ENCODE measurements around the gene CNDP1.

The CNDP1 gene

DNA sequence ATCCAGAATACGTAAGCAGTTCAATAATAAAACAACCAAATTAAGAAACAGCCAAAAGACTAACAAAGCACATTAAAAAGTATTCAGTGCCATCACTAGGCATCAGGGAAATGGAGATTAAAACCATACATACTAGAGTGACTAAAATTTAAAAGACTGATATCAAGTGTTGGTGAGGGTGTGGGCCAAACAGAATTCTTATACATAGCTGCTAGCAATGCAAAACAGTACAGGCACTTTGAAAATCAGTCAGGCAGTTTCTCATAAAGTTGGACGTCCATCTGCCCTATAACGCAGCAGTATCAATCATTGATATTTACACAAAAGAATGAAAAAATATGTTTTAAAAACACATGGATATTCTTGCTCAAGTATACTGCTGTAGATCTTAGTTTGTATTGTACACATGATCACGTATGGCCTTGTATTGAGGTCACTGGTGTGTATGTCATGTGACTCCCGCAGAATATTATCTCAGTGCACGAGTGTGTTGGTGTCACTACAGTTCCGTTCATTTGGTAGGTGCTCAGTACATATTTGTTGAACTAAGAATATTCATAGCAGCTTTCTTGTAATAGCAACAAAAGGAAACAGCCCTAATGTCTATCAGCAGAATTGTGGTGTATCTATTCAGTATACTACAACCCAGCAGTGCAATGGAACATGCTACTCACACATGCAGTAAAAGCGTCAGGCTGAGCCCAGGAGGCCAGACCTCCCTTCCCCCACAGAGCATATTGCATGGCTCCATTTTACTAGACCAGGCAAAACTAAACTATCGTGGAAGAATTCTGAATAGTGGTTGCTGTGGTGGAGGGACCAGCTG, 92.0 kb downstream of the CNDP1 start:
- no peaks in the 10 kb centered on the region for H3K9me3 ChIP-seq (ENCODE audit: severe bottlenecking)
- no peak overlapping the region for H3K4me3 ChIP-seq (ENCODE audit: severe bottlenecking)
- TF ChIP-seq, protein P1, sequence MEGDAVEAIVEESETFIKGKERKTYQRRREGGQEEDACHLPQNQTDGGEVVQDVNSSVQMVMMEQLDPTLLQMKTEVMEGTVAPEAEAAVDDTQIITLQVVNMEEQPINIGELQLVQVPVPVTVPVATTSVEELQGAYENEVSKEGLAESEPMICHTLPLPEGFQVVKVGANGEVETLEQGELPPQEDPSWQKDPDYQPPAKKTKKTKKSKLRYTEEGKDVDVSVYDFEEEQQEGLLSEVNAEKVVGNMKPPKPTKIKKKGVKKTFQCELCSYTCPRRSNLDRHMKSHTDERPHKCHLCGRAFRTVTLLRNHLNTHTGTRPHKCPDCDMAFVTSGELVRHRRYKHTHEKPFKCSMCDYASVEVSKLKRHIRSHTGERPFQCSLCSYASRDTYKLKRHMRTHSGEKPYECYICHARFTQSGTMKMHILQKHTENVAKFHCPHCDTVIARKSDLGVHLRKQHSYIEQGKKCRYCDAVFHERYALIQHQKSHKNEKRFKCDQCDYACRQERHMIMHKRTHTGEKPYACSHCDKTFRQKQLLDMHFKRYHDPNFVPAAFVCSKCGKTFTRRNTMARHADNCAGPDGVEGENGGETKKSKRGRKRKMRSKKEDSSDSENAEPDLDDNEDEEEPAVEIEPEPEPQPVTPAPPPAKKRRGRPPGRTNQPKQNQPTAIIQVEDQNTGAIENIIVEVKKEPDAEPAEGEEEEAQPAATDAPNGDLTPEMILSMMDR (IDR thresholded peaks at IDR 0.05; ENCODE audit: poor library complexity, severe bottlenecking): no peak
- no peak overlapping the region for H3K27ac ChIP-seq (ENCODE audit: poor library complexity, severe bottlenecking)
- H3K4me1 ChIP-seq (ENCODE audit: insufficient read depth, poor library complexity, severe bottlenecking): no peaks in the 10 kb centered on the region
- ATAC-seq (ENCODE audit: low read depth) (no peak), DNase-seq (ENCODE audit: low spot score) (no peak)
- H3K27me3 ChIP-seq (ENCODE audit: insufficient read depth, poor library complexity, severe bottlenecking): no peaks in the 10 kb centered on the region
- H3K36me3 ChIP-seq (ENCODE audit: low read depth): no peaks in the 10 kb centered on the region; the same call in 1 of the 2 replicates

DNA sequence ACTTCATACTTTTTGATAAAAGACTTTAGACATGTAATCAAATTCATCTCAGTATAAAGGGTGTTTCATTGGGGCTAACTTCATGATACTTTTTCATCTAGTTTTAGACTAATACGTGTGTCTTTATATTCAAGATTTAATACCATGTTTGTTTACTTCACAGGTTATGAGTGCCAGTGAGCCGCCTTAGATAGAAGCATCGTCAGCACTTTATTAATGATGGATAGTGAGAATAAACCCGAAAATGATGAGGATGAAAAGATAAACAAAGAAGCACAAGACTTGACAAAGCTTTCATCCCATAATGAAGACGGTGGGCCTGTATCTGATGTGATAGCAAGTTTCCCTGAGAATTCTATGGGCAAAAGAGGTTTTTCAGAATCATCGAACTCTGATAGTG, 96.5 kb downstream of the CNDP1 start:
- Histone ChIP-seq H3K27ac (ENCODE audit: poor library complexity, severe bottlenecking) (no peak overlapping the region), H3K27me3 (ENCODE audit: insufficient read depth, poor library complexity, severe bottlenecking) (no peaks in the 10 kb centered on the region), H3K4me1 (ENCODE audit: insufficient read depth, poor library complexity, severe bottlenecking) (no peaks in the 10 kb centered on the region), H3K36me3 (ENCODE audit: low read depth) (peaks cover 7% of the 10 kb centered on the region; the same call in 1 of the 2 replicates), H3K4me3 (ENCODE audit: severe bottlenecking) (no peak overlapping the region), H3K9me3 (ENCODE audit: severe bottlenecking) (no peaks in the 10 kb centered on the region)
- TF ChIP-seq, protein P1 (IDR thresholded peaks at IDR 0.05; ENCODE audit: poor library complexity, severe bottlenecking): no peak
- ATAC-seq (ENCODE audit: low read depth) (no peak), DNase-seq (ENCODE audit: low spot score) (no peak)

DNA sequence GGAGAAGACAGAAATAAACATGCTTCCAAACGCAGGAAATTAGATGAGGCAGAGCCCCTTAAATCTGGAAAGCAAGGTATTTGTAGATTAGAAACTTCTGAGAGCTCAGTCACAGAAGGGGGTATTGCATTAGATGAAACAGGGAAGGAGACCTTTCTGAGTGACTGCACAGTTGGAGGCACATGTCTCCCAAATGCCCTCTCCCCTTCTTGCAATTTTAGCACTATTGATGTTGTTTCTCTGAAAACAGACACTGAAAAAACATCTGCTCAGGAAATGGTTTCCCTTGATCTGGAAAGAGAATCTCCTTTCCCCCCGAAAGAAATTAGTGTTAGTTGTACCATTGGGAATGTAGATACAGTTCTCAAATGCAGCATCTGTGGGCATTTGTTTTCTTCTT, 96.9 kb downstream of the CNDP1 start:
- no peak overlapping the region for H3K27ac ChIP-seq (ENCODE audit: poor library complexity, severe bottlenecking)

DNA sequence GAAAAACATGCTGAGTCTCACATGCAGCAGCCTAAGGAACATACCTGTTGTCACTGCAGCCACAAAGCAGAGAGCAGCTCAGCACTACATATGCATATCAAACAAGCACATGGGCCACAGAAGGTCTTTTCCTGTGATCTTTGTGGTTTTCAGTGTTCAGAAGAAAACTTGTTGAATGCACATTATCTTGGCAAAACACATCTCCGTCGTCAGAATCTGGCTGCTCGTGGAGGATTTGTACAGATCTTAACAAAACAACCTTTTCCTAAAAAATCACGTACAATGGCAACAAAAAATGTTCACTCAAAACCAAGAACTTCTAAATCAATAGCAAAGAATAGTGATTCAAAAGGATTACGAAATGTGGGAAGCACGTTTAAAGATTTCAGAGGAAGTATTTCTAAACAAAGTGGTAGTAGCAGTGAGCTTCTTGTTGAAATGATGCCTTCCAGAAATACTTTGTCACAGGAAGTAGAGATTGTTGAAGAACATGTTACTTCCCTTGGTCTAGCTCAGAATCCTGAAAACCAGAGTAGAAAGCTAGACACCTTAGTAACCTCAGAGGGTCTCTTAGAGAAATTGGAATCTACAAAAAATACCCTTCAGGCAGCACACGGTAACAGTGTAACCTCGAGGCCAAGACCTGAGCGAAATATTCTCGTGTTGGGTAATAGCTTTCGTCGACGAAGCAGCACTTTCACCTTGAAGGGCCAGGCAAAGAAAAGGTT, 97.5 kb downstream of the CNDP1 start:
- Histone ChIP-seq H3K27ac (ENCODE audit: poor library complexity, severe bottlenecking) (no peak overlapping the region), H3K9me3 (ENCODE audit: severe bottlenecking) (no peaks in the 10 kb centered on the region), H3K27me3 (ENCODE audit: insufficient read depth, poor library complexity, severe bottlenecking) (no peaks in the 10 kb centered on the region), H3K4me3 (ENCODE audit: severe bottlenecking) (no peak overlapping the region), H3K4me1 (ENCODE audit: insufficient read depth, poor library complexity, severe bottlenecking) (no peaks in the 10 kb centered on the region), H3K36me3 (ENCODE audit: low read depth) (peaks cover 7% of the 10 kb centered on the region; the same call in 1 of the 2 replicates)
- ATAC-seq (ENCODE audit: low read depth): no peak
- TF ChIP-seq, protein P1 (IDR thresholded peaks at IDR 0.05; ENCODE audit: poor library complexity, severe bottlenecking): no peak
- DNase-seq (ENCODE audit: low spot score): no peak

More for the DNA sequence above, 96.9 kb downstream of the CNDP1 start:
- no peaks in the 10 kb centered on the region for H3K27me3 ChIP-seq (ENCODE audit: insufficient read depth, poor library complexity, severe bottlenecking)
- peaks cover 7% of the 10 kb centered on the region; the same call in 1 of the 2 replicates for H3K36me3 ChIP-seq (ENCODE audit: low read depth)
- DNase-seq (ENCODE audit: low spot score): no peak
- ATAC-seq (ENCODE audit: low read depth): no peak
- no peaks in the 10 kb centered on the region for H3K9me3 ChIP-seq (ENCODE audit: severe bottlenecking)
- TF ChIP-seq, protein P1 (IDR thresholded peaks at IDR 0.05; ENCODE audit: poor library complexity, severe bottlenecking): no peak
- H3K4me3 ChIP-seq (ENCODE audit: severe bottlenecking): no peak overlapping the region
- no peaks in the 10 kb centered on the region for H3K4me1 ChIP-seq (ENCODE audit: insufficient read depth, poor library complexity, severe bottlenecking)
